CD4-positive, alpha-beta T cell treated with Interleukin-17A for 4 hours (primary cell): ENCODE results near the gene RNU6-8.

ENCODE experiments used
- DNase-seq: peaks from one replicate; pipeline ENCODE4 v3.0.0-alpha.2; 2020; ENCODE audit warnings: mixed read lengths

Gene RNU6-8

DNA sequence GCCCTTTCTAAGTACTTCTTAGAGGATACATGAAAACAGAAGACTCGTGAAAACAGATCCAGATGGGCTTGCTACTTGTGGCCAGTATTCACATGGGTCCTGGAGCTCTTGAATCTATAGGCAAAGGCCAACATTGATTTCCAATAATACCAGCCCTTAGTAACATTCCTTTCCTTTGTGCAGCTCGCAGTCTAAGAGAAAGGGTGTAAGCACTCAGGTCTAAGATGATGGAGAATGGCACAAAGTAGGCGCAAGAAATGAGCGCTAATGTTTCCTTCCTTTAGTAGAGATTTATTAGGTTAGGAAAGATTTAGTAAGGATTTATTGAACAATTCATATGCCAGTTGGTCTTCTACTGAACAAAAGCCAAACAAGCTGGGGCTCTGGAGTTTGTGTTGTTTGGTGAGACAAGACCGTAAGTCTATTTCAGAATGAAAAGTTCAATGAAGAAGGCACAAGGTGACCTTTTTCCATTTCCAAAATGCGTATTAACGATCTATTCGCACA lies 525 bp downstream of the RNU6-8 start:
- no peak for DNase-seq

DNA sequence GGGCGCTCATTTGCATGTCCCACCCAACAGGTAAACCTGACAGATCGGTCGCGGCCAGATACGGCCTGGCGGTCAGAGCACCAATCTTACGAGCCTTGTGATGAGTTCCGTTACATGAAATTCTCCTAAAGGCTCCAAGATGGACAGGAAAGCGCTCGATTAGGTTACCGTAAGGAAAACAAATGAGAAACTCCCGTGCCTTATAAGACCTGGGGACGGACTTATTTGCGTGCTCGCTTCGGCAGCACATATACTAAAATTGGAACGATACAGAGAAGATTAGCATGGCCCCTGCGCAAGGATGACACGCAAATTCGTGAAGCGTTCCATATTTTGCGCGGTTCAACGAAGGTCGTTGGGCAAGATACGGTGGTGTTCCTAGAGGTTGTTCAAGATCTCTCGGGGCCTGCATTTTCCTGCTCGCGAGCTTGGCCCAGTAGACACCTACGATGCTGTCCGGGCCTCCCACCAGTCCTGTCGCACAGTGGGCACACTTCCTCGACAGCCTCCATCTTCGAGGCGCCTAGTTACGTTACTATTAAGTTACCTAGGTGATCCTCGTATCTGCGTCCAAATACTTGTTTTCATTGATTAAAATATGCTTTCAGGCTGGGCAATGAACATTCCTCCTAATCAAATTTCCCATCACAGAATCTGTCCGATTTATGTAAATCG lies 1.1 kb downstream of the RNU6-8 start, which contains the start of gene RNU6-7:
Gene RNU6-7, plus strand, starts transcription at position 230 of the 675 bp plus-strand sequence.
- DNase-seq: peak; percentile 27

GRCh38 chr14:32201193-32201815 lies 1.8 kb downstream of the RNU6-8 start:
- DNase-seq: peak; percentile 83

DNA sequence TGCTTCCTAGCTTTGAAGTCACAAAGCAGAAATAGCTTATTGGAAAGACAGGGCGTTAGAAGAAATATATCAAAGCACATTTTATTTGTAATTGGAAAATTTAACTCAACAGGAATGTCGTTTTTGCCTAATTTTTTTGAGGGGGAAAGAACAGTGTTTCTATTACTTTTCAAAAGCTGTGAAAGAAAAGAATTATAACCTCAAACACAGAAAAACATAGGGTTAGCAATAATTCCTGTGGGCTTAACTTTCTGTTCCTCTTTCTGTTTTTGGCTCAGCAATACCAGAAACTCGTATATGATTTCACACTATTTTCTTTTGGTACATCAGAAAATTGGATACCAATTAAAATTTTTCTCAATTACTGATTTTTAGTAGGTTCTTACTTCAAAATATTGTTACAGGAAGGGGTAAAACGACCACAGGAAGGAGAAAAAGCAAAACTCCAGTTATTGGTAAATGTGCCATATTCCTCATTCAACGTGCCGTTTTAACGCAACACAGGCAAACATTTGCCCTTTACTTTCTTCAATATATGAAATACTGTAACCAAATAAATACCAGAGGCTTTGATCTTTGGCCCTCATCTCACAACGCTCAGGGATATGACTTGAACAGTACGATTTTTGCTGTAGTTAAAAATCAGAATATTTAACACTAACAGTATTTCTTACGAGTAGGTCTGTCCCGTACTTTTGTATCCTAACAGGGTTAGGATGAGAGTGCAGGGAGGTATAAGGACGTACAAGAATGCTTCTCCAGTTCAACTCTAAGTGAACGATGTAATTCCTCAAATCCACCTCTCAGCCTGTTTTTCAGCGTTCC lies 2.5 kb downstream of the RNU6-8 start:
- no peak for DNase-seq

GRCh38 chr14:32197919-32198318 lies 5.2 kb downstream of the RNU6-8 start:
- DNase-seq: no peak

DNA sequence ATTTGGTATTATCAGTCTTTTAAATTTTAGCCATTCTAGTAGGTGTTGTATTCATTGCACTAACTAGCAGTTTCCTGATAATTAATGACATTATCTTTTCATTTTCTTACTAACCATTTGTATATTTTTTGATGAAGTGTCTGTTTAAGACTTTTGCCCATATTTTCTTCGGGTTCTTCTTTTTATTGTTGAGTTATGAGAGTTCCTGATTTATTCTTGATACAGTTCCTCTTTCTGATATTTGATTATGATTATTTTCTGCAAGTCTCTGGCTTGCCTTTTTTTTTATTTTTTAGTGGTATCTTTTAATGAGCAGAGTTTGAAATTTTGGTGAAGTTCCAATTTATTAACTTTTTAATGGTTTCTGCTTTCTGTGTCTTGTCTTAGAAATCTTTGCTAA lies 7.4 kb downstream of the RNU6-8 start:
- no peak for DNase-seq

- no peak for DNase-seq
These were observed 9.5 kb downstream of the RNU6-8 start for GRCh38 chr14:32193532-32193931.

- DNase-seq: no peak
These were observed 10.2 kb downstream of the RNU6-8 start for GRCh38 chr14:32192712-32193373.

DNA sequence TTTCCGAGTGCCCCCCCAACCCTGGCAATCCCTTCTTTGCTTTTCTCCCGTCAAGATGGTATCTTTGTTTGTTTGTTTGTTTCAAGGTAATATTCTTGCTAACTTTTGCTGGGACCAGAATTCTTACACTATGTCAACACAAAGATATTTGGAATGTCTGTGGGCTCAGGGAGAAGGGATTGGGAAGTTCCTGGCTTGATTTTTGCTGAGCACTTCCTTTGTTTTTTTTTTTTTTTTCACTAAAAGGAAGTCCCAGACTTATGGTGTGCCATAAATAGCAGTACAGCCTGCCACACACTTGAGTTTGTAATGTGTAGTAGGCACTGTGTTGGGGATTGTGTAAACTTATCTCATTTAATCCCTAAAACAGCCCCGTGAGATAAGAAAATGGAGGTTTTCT lies 12.4 kb downstream of the RNU6-8 start:
- no peak for DNase-seq

- no peak for DNase-seq
These were observed 13.3 kb downstream of the RNU6-8 start for GRCh38 chr14:32189811-32190210.

- no peak for DNase-seq
These were observed 16.8 kb downstream of the RNU6-8 start for GRCh38 chr14:32186248-32186647.

- no peak for DNase-seq
These were observed 18.0 kb downstream of the RNU6-8 start for GRCh38 chr14:32185097-32185496.

DNA sequence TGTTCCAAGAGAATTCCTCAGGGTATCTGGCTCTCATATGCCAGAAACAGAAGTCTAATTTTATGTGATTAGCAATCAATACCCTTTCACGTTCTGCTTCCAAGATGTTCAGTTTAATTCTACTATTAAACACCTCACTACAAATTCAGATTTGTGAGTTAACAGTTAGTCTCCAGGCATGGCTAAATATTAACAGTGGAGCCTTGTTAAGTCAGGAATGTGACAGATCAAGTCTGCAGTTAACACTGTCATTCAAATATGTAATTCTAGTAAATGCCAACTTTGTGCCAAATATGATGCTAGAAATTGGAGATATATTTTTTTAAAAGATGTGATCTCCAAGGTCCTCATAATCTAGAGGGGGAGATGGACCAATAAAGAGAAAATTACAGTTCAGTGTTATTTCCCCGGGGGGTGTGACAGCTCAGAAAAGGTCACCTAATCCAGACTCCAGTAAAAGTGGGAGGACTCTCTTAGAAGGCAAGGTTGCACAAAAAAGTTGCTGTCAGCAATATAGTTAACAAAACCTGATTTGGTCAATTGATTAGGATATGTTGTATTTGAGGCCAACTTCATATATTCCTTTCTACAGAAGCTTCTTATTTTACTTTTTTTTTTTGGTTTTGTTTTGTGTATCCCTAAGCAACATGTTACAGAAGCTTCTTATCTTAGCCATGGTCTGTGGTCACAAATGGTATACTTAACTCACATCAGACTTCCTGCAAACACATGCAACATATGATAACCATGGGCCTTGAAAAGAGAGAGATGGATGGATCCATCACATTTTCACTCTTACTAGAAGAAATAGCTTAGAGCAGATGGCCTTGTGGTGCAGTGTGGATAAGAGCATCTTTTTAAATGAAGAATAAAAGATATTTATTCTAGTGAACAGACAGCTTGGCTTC lies 19.7 kb downstream of the RNU6-8 start:
- no peak for DNase-seq

GRCh38 chr14:32171469-32171868 lies 31.6 kb downstream of the RNU6-8 start:
- DNase-seq: no peak

DNA sequence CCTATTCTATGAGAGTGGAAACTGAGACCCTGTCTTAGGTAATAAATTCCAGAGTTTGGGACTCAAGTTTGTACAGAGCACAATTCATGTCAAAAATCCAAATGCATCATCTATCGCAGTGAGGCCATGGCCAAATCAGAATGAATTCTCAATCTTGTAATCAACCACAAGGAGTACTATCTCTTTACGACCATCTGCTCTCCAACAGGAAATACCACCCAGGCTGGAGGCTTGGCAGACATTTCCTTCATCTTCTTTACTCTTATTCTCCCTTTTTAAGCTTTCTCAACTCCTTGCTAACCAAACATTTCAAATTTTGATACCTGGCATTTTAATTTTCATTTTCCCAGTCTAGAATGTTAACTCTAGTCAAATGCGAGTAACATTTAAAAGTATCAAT lies 33.9 kb downstream of the RNU6-8 start:
- DNase-seq: no peak

DNA sequence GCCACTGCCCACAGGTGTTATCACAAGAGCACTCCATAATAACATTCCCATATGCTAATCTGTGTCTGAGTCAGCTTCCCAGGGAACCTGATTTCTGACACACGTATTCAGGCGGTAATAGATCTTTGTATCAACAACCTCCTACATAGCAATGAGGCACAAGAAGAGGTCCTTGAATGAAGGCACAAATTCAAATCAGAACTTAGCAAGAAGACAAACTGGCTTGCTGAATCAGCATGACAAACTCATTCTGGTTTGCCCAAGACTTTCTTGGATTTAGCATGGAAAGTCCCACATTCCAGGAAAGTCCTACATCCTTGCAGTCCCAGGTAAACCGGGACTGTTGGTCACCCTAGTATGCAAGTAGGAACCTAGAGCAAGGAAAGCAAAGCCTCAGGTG lies 35.2 kb downstream of the RNU6-8 start:
- no peak for DNase-seq

GRCh38 chr14:32166924-32167323 lies 36.1 kb downstream of the RNU6-8 start:
- DNase-seq: no peak

GRCh38 chr14:32166029-32166428 lies 37.0 kb downstream of the RNU6-8 start:
- DNase-seq: no peak
